HepG2 (cell line): ENCODE results near the gene SMPD2. TPM values are rescaled to one million over a fixed set of nuclear protein-coding genes. Genes with fewer than 3 reads are reported as not detected.

Experiments used
- ATAC-seq: fragments of 200-7000 bp; cut with Tn5 transposase; 3 replicates; pipeline ENCODE4 v1.9.1; 2020; ENCODE audit warnings: mild to moderate bottlenecking, moderate library complexity
- BruUV-seq: library from RNA; stranded (reverse); fragments of 400-500 nt; replicated peaks from 2 replicates; lab custom pipeline; 2021; lab: Mats Ljungman, UMichigan
- CTCF ChIA-PET: fragments of 300-600 bp; formaldehyde crosslinking; extraction: SDS; loops from one replicate; lab custom pipeline; 2021; ENCODE audit warnings: low total read pairs, inconsistent platforms, low intra/inter-chr PET ratio; lab: Yijun Ruan, JAX
- POLR2A ChIA-PET: fragments of 350-600 bp; sonication (Branson Sonifier 250); formaldehyde crosslinking; loops from one replicate; lab custom pipeline; 2020; ENCODE audit warnings: antibody characterized with exemption, inconsistent platforms; lab: Yijun Ruan, JAX
- DNase-seq: peaks from one replicate; pipeline ENCODE4 v3.0.0-alpha.2; 2015; ENCODE audit warnings: low spot score
- FAIRE-seq: peaks from 3 replicates; lab custom pipeline; 2011; peaks lifted over from hg19 to GRCh38; lab: Jason Lieb, UNC
- H2AFZ ChIP-seq: one replicate; pipeline ENCODE4 v1.6.1; 2011; ENCODE audit warnings: low read length, inconsistent platforms
- H3K27ac ChIP-seq: fragments of 300-600 bp; 3 replicates; pipeline ENCODE4 v1.8.0; 2011; ENCODE audit warnings: mixed run types, mild to moderate bottlenecking, mixed read lengths, low read length, inconsistent platforms; ENCODE audit not compliant: insufficient read depth; ENCODE audit errors: extremely low read length
- H3K27me3 ChIP-seq, 2 experiments: fragments of 200-600 bp in 1 of 2; 2 replicates in 1 of 2; 3 replicates in 1 of 2; pipeline versions ENCODE4 v1.6.0 to v1.8.0; 2011; ENCODE audit warnings: low read length in 2 of 2, mild to moderate bottlenecking in 2 of 2, moderate library complexity in 2 of 2, inconsistent platforms in 1 of 2; ENCODE audit not compliant: insufficient read depth in 2 of 2, control insufficient read depth in 1 of 2
- H3K36me3 ChIP-seq, 2 experiments: fragments of 200-600 bp in 1 of 2; replicated peaks in 1 of 2; 2 replicates in 1 of 2; 3 replicates in 1 of 2; pipeline versions ENCODE4 v1.5.1 to v1.8.0; 2011; ENCODE audit warnings: low read length in 2 of 2, inconsistent platforms in 1 of 2; ENCODE audit not compliant: insufficient read depth in 2 of 2, control insufficient read depth in 1 of 2
- H3K4me1 ChIP-seq: 2 replicates; pipeline ENCODE4 v1.5.1; 2012; ENCODE audit warnings: low read length, inconsistent platforms; ENCODE audit not compliant: insufficient read depth
- H3K4me2 ChIP-seq: 2 replicates; pipeline ENCODE4 v1.6.0; 2011; ENCODE audit warnings: low read depth, low read length, inconsistent platforms
- H3K4me3 ChIP-seq, 3 experiments: fragments of 200-600 bp in 1 of 3; sonication (generic), shearing (Covaris generic) in 1 of 3; replicated peaks in 1 of 3; 2 replicates each; pipeline ENCODE4 v1.5.1; 2011 to 2016; ENCODE audit warnings: low read length in 3 of 3, inconsistent platforms in 2 of 3, low read depth in 2 of 3, mild to moderate bottlenecking in 2 of 3, control low read depth in 1 of 3, mixed read lengths in 1 of 3; ENCODE audit not compliant: insufficient read depth in 1 of 3
- H3K79me2 ChIP-seq: one replicate; pipeline ENCODE4 v1.6.1; 2011; ENCODE audit warnings: low read length, inconsistent platforms; ENCODE audit not compliant: insufficient read depth
- H3K9ac ChIP-seq: 2 replicates; pipeline ENCODE4 v1.6.0; 2011; ENCODE audit warnings: mild to moderate bottlenecking, low read depth, low read length, inconsistent platforms; ENCODE audit not compliant: insufficient read depth
- H3K9me3 ChIP-seq: 2 replicates; pipeline ENCODE4 v1.5.1; 2012; ENCODE audit warnings: mild to moderate bottlenecking, low read length
- H4K20me1 ChIP-seq: 2 replicates; pipeline ENCODE4 v1.6.0; 2011; ENCODE audit warnings: inconsistent platforms, mild to moderate bottlenecking, low read length, moderate library complexity; ENCODE audit not compliant: insufficient read depth
- CBX5 ChIP-seq: sonication (generic); formaldehyde crosslinking; IDR thresholded peaks from 2 replicates; pipeline ENCODE4 v1.4.0; 2020; ENCODE audit warnings: missing genetic modification reagents, borderline replicate concordance
- CEBPB ChIP-seq: IDR thresholded peaks from 2 replicates; pipeline ENCODE4 v1.6.1; 2011; ENCODE audit warnings: low read depth, low read length, improper control_type of control experiment, borderline replicate concordance
- CREB1 ChIP-seq, 2 experiments: fragments of 450-650 bp in 1 of 2; IDR thresholded peaks; 2 replicates each; pipeline ENCODE4 v1.6.1; 2016 to 2017; ENCODE audit warnings: control low read depth in 1 of 2, mild to moderate bottlenecking in 1 of 2, missing compliant biosample characterization in 1 of 2, missing genetic modification characterization in 1 of 2
- FOXC1 ChIP-seq: sonication (generic); formaldehyde crosslinking; IDR thresholded peaks from 2 replicates; pipeline ENCODE4 v1.8.0; 2022; ENCODE audit warnings: mild to moderate bottlenecking, missing genetic modification reagents, borderline replicate concordance
- HIVEP1 ChIP-seq: sonication (generic); formaldehyde crosslinking; IDR thresholded peaks from 2 replicates; pipeline ENCODE4 v1.4.0; 2020; ENCODE audit warnings: mild to moderate bottlenecking, missing genetic modification reagents
- KDM5A ChIP-seq: fragments of 200-600 bp; sonication (generic); IDR thresholded peaks from 2 replicates; pipeline ENCODE4 v1.7.0; 2018; ENCODE audit warnings: antibody characterized with exemption, mild to moderate bottlenecking, low read length, borderline replicate concordance
- KMT2A ChIP-seq: sonication (generic); formaldehyde crosslinking; IDR thresholded peaks from 2 replicates; pipeline ENCODE4 v1.4.0; 2020; ENCODE audit warnings: missing genetic modification reagents
- MTA1 ChIP-seq: sonication (generic); formaldehyde crosslinking; IDR thresholded peaks from 2 replicates; pipeline ENCODE4 v1.4.0; 2020; ENCODE audit warnings: missing genetic modification reagents, mild to moderate bottlenecking, borderline replicate concordance
- PHB2 ChIP-seq: fragments of 450-650 bp; IDR thresholded peaks from 2 replicates; pipeline ENCODE4 v1.6.1; 2018; ENCODE audit not compliant: partially characterized antibody
- PRDM10 ChIP-seq: sonication (generic); formaldehyde crosslinking; IDR thresholded peaks from 2 replicates; pipeline ENCODE4 v1.4.0; 2020; ENCODE audit warnings: low read depth, missing genetic modification reagents
- ZHX2 ChIP-seq, 2 experiments: sonication (generic) in 1 of 2; formaldehyde crosslinking in 1 of 2; IDR thresholded peaks; 2 replicates each; pipeline versions ENCODE4 v1.6.1 to v1.9.0; 2014 to 2022; ENCODE audit warnings: antibody characterized with exemption in 1 of 2, borderline replicate concordance in 1 of 2, inconsistent platforms in 1 of 2, low read depth in 1 of 2, missing genetic modification reagents in 1 of 2
- ZNF430 ChIP-seq: sonication (generic); formaldehyde crosslinking; IDR thresholded peaks from 2 replicates; pipeline ENCODE4 v1.9.0; 2021; ENCODE audit warnings: mild to moderate bottlenecking, missing genetic modification reagents
- WGBS: methylation state at CpG from one replicate; pipeline ENCODE4 v1.1.6; 2017; ENCODE audit warnings: low lambda C conversion rate; 5-methylcytosine and 5-hydroxymethylcytosine counted together
- in situ Hi-C: cut with HindIII; loops from 2 replicates; pipeline ENCODE4 v1.10.0; 2017; ENCODE audit warnings: low pct_unique_long_range_greater_than_20kb; ENCODE audit not compliant: extremely low pct_ligation_motif_present
- intact Hi-C: fragments of 100-400 bp; cut with micrococcal nuclease; formaldehyde crosslinking; loops from one replicate; pipeline ENCODE4 v1.10.0; 2022; ENCODE audit not compliant: unreplicated experiment
- polyA plus RNA-seq, 8 experiments: library from polyadenylated mRNA; depleted of rRNA in 3 of 8; stranded (reverse) in 7 of 8; unstranded in 1 of 8; fragments of >200 nt; fragmentation: Illumina TruSeq in 4 of 8; extraction: Trizol in 4 of 8; gene quantifications; 2 replicates each; pipeline versions ENCODE4 v1.2.1 to v1.2.3, GENCODE V29; 2011 to 2016; ENCODE audit warnings: low read depth in 4 of 8, missing spikeins in 1 of 8, mixed read lengths in 1 of 8; ENCODE audit not compliant: insufficient read depth in 1 of 8
- total RNA-seq, 5 experiments: library from RNA; depleted of rRNA; stranded (reverse); fragments of >200 nt; fragmentation: Illumina TruSeq; extraction: Trizol; gene quantifications; 2 replicates each; pipeline ENCODE4 v1.2.3, GENCODE V29; 2016; ENCODE audit warnings: low read depth in 1 of 5

SMPD2 gene
- total and polyA plus RNA-seq, 2 of the 13 experiments (the other 11 are each of a cell fraction or from before 2014, with no cell fraction given): 5.9 to 10.6 TPM

- H3K9ac ChIP-seq: no peak overlapping the region
- FAIRE-seq: no peak
- no TSS peak for BruUV-seq
- intact Hi-C loops (no loop called here), in situ Hi-C loops (no loop called here)
- no peak overlapping the region for H3K4me3 ChIP-seq
- H3K79me2 ChIP-seq: peaks cover 5% of the 10 kb centered on the region
- H3K9me3 ChIP-seq: no peaks in the 10 kb centered on the region
- H4K20me1 ChIP-seq: no peaks in the 10 kb centered on the region
- POLR2A ChIA-PET: no interaction called here
- H3K4me2 ChIP-seq: no peak overlapping the region
- no peak overlapping the region for H2AFZ ChIP-seq
- CTCF ChIA-PET: no interaction called here
- no peak overlapping the region for H3K27ac ChIP-seq
- peaks cover 0 to 2% of the 10 kb centered on the region in 2 experiments; a peak in 2 of 5 replicates for H3K36me3 ChIP-seq
- TF ChIP-seq PRDM10 (CRISPR knock-in tag) (peak; percentile 92), KDM5A (no peak), PHB2 (no peak), ZNF430 (CRISPR knock-in tag) (no peak), CREB1 (IDR thresholded peaks at IDR 0.05) (peak; percentile 37; the same call in 1 of the 2 replicates), CREB1 (CRISPR knock-in tag; IDR thresholded peaks at IDR 0.05) (no peak), CEBPB (peak; percentile 33; the same call in 1 of the 2 replicates), FOXC1 (CRISPR knock-in tag) (no peak), HIVEP1 (CRISPR knock-in tag) (no peak), MTA1 (CRISPR knock-in tag) (no peak), KMT2A (CRISPR knock-in tag) (no peak), ZHX2 (IDR thresholded peaks at IDR 0.05; ENCODE audit: low read depth) (no peak), ZHX2 (CRISPR knock-in tag; IDR thresholded peaks at IDR 0.05; ENCODE audit: borderline replicate concordance) (no peak), CBX5 (CRISPR knock-in tag) (no peak)
- H3K27me3 ChIP-seq: peaks cover 0 to 4% of the 10 kb centered on the region in 2 experiments; a peak in 1 of 5 replicates
- WGBS: 8% methylated on average over 1 of the region's 1 CpG
- DNase-seq: peak; percentile 54
- peaks cover 20% of the 10 kb centered on the region for H3K4me1 ChIP-seq
- ATAC-seq: no peak
These were observed 45.5 kb downstream of the SMPD2 start for GRCh38 chr6:109486068-109486467.
